ENCODE results near the gene PIK3R5. TPM values are rescaled to one million over a fixed set of nuclear protein-coding genes. Genes with fewer than 3 reads are reported as not detected.

Gene PIK3R5
- polyA plus RNA-seq, 1 donor (not counting 4 experiments of a cell fraction or from before 2014, with no cell fraction given), result not detected

DNA sequence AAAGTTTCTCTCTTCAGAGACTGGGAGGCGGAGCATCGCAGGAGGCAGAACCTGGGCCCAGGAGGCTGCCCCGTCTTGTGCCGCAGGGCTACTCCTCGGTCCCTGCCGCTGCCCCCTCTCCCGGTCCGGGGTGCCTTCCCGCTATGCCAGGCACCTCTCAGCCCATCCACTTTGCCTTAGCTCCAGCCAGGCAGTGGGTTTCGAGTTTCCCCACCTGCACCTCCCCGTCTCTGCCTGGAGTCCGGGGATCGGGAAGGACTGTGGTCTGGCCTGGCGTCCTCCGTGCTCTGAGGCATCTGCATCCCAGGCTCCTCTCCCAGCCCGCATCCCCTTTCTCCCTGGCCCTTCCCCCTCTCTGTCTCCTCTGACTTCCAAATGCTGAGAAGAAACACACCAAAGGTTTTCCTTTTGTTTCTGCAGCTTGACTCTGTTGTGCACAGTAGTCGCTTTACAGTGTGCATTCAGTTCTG is 71.3 kb downstream of the PIK3R5 start:
- Histone ChIP-seq H3K9me1 (ENCODE audit: control insufficient read depth, extremely low read depth, insufficient read depth, low read length) (no peaks in the 10 kb centered on the region), H3K4me2 (ENCODE audit: control insufficient read depth, extremely low read depth, insufficient read depth, low read depth, low read length) (no peak overlapping the region)

GRCh38 chr17:8893621-8894201 is 71.8 kb downstream of the PIK3R5 start:
- dilution Hi-C loops (cut with MboI; ENCODE audit: extremely low pct_ligation_motif_present, low sequenced_read_pairs), result no loop called here
- Histone ChIP-seq H3K4me1 (ENCODE audit: control insufficient read depth, extremely low read depth, insufficient read depth, low read length) (no peaks in the 10 kb centered on the region), H2AFZ (ENCODE audit: control insufficient read depth, low read length) (no peak overlapping the region), H3K4me3 (ENCODE audit: control insufficient read depth in 2 of 3, extremely low read depth in 1 of 3, insufficient read depth in 2 of 3, low read depth in 1 of 3, low read length in 3 of 3) (no peak overlapping the region), H3K79me2 (ENCODE audit: control insufficient read depth, insufficient read depth, low read length) (no peaks in the 10 kb centered on the region), H3K36me3 (ENCODE audit: control insufficient read depth in 2 of 2, extremely low read depth in 1 of 2, insufficient read depth in 2 of 2, low read length in 2 of 2) (no peaks in the 10 kb centered on the region), H3K4me2 (ENCODE audit: control insufficient read depth, extremely low read depth, insufficient read depth, low read depth, low read length) (no peak overlapping the region), H4K20me1 (ENCODE audit: control insufficient read depth, extremely low read depth, insufficient read depth, low read length) (no peaks in the 10 kb centered on the region), H3K9me3 (ENCODE audit: control insufficient read depth, low read depth, low read length) (no peaks in the 10 kb centered on the region), H3K9me1 (ENCODE audit: control insufficient read depth, extremely low read depth, insufficient read depth, low read length) (no peaks in the 10 kb centered on the region), H3K27ac (ENCODE audit: control insufficient read depth, insufficient read depth, low read length) (no peak overlapping the region), H3K27me3 (ENCODE audit: control insufficient read depth, extremely low read depth, insufficient read depth, low read length) (peaks cover 7% of the 10 kb centered on the region), H3K9ac (ENCODE audit: control insufficient read depth, extremely low read depth, insufficient read depth, low read length) (no peak overlapping the region)
- FAIRE-seq, result no peak
- no peak for DNase-seq (ENCODE audit: low read depth, low spot score)
- TF ChIP-seq, protein P1, sequence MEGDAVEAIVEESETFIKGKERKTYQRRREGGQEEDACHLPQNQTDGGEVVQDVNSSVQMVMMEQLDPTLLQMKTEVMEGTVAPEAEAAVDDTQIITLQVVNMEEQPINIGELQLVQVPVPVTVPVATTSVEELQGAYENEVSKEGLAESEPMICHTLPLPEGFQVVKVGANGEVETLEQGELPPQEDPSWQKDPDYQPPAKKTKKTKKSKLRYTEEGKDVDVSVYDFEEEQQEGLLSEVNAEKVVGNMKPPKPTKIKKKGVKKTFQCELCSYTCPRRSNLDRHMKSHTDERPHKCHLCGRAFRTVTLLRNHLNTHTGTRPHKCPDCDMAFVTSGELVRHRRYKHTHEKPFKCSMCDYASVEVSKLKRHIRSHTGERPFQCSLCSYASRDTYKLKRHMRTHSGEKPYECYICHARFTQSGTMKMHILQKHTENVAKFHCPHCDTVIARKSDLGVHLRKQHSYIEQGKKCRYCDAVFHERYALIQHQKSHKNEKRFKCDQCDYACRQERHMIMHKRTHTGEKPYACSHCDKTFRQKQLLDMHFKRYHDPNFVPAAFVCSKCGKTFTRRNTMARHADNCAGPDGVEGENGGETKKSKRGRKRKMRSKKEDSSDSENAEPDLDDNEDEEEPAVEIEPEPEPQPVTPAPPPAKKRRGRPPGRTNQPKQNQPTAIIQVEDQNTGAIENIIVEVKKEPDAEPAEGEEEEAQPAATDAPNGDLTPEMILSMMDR (optimal IDR thresholded peaks at IDR 0.05 in 1 of 3, IDR thresholded peaks at IDR 0.05 in 1 of 3, conservative IDR thresholded peaks at IDR 0.05 in 1 of 3; ENCODE audit: extremely low read depth in 1 of 3, insufficient read depth in 2 of 3, low read length in 3 of 3), result no peak
- no peak for TF ChIP-seq EZH2 (IDR thresholded peaks at IDR 0.05; ENCODE audit: low read length)

More for the DNA sequence above, 71.3 kb downstream of the PIK3R5 start:
- H3K9me3 ChIP-seq (ENCODE audit: control insufficient read depth, low read depth, low read length), result no peaks in the 10 kb centered on the region
- dilution Hi-C loops (cut with MboI; ENCODE audit: extremely low pct_ligation_motif_present, low sequenced_read_pairs), result no loop called here
- FAIRE-seq (no peak), DNase-seq (ENCODE audit: low read depth, low spot score) (no peak)
- no peaks in the 10 kb centered on the region for H3K79me2 ChIP-seq (ENCODE audit: control insufficient read depth, insufficient read depth, low read length)
- H3K27ac ChIP-seq (ENCODE audit: control insufficient read depth, insufficient read depth, low read length), result no peak overlapping the region
- H4K20me1 ChIP-seq (ENCODE audit: control insufficient read depth, extremely low read depth, insufficient read depth, low read length), result no peaks in the 10 kb centered on the region
- TF ChIP-seq EZH2 (IDR thresholded peaks at IDR 0.05; ENCODE audit: low read length), result no peak
- TF ChIP-seq, protein P1 (optimal IDR thresholded peaks at IDR 0.05 in 1 of 3, IDR thresholded peaks at IDR 0.05 in 1 of 3, conservative IDR thresholded peaks at IDR 0.05 in 1 of 3; ENCODE audit: extremely low read depth in 1 of 3, insufficient read depth in 2 of 3, low read length in 3 of 3), result no peak
- no peaks in the 10 kb centered on the region for H3K36me3 ChIP-seq (ENCODE audit: control insufficient read depth in 2 of 2, extremely low read depth in 1 of 2, insufficient read depth in 2 of 2, low read length in 2 of 2)
- no peak overlapping the region for H3K4me3 ChIP-seq (ENCODE audit: control insufficient read depth in 2 of 3, extremely low read depth in 1 of 3, insufficient read depth in 2 of 3, low read depth in 1 of 3, low read length in 3 of 3)
- no peak overlapping the region for H2AFZ ChIP-seq (ENCODE audit: control insufficient read depth, low read length)
- H3K27me3 ChIP-seq (ENCODE audit: control insufficient read depth, extremely low read depth, insufficient read depth, low read length), result peaks cover 7% of the 10 kb centered on the region
- no peaks in the 10 kb centered on the region for H3K4me1 ChIP-seq (ENCODE audit: control insufficient read depth, extremely low read depth, insufficient read depth, low read length)
- H3K9ac ChIP-seq (ENCODE audit: control insufficient read depth, extremely low read depth, insufficient read depth, low read length), result no peak overlapping the region
